ENCODE results near the gene BST1. TPM values are rescaled to one million over a fixed set of nuclear protein-coding genes. Genes with fewer than 3 reads are reported as not detected.

BST1 gene
- total and polyA plus RNA-seq, 2 of the 8 experiments (the other 6 are each of a cell fraction or from before 2014, with no cell fraction given) = 0.52 to 0.54 TPM

DNA sequence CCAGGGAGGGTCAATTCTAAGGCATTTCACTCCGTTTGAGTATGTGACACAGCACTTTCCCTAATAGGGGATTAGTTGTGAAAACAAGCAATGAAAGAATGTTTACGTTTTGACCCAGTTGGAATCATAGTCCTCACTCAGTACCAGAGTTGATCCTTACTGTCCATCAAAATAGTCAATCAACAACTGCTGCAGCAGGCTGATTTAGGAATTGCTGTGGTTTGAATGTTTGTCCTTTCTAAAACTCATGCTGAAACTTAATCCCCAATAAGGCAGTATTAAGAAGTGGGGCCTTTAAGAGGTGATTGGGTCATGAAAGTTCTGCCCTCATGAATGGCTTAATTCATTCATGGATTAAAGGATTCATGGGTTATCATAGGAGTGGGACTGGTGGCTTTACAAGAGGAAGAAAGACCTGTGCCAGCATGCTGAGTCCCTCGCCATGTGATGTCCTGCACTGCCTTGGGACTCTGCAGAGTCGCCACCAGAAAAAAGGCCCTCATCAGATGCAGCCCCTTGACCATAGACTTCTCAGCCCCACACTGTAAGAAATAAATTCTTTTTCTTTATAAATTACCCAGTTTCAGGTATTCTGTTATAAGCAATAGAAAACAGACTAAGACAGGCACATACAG, 44.6 kb upstream of the BST1 start:
- 91% methylated on average over 4 of the region's 4 CpGs; no CpG with 5 or more reads in 1 of the 2 experiments for WGBS, 2 experiments (ENCODE audit: extremely low coverage in 1 of 2, insufficient coverage in 1 of 2, insufficient read length in 1 of 2, insufficient replicate concordance in 2 of 2, low coverage in 1 of 2, low lambda C conversion rate in 2 of 2, missing lambda C conversion rate in 1 of 2)
- DNase-seq (ENCODE audit: low read depth in 1 of 2, low spot score in 2 of 2) = no peak
- FAIRE-seq = no peak
- no peak for TF ChIP-seq RFX5 (IDR thresholded peaks at IDR 0.05; ENCODE audit: borderline replicate concordance, low read depth, low read length)
- TF ChIP-seq EZH2 (IDR thresholded peaks at IDR 0.05; ENCODE audit: low read depth, low read length, severe bottlenecking) = no peak
- TF ChIP-seq SUZ12 (IDR thresholded peaks at IDR 0.05; ENCODE audit: low read length) = no peak
- TF ChIP-seq EGR1 (IDR thresholded peaks at IDR 0.05; ENCODE audit: borderline replicate concordance, low read depth, low read length) = no peak
- TF ChIP-seq GTF2F1 (IDR thresholded peaks at IDR 0.05; ENCODE audit: borderline replicate concordance, low read depth, low read length) = no peak
- no peak for TF ChIP-seq TBP (IDR thresholded peaks at IDR 0.05; ENCODE audit: low read depth, low read length)
- TF ChIP-seq, protein P1, sequence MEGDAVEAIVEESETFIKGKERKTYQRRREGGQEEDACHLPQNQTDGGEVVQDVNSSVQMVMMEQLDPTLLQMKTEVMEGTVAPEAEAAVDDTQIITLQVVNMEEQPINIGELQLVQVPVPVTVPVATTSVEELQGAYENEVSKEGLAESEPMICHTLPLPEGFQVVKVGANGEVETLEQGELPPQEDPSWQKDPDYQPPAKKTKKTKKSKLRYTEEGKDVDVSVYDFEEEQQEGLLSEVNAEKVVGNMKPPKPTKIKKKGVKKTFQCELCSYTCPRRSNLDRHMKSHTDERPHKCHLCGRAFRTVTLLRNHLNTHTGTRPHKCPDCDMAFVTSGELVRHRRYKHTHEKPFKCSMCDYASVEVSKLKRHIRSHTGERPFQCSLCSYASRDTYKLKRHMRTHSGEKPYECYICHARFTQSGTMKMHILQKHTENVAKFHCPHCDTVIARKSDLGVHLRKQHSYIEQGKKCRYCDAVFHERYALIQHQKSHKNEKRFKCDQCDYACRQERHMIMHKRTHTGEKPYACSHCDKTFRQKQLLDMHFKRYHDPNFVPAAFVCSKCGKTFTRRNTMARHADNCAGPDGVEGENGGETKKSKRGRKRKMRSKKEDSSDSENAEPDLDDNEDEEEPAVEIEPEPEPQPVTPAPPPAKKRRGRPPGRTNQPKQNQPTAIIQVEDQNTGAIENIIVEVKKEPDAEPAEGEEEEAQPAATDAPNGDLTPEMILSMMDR (IDR thresholded peaks at IDR 0.05; ENCODE audit: control extremely low read depth in 1 of 3, insufficient read depth in 1 of 3, low read depth in 1 of 3, low read length in 3 of 3) = no peak
- no peak for TF ChIP-seq POU5F1 (IDR thresholded peaks at IDR 0.05; ENCODE audit: low read depth, low read length)
- TF ChIP-seq, protein P2, sequence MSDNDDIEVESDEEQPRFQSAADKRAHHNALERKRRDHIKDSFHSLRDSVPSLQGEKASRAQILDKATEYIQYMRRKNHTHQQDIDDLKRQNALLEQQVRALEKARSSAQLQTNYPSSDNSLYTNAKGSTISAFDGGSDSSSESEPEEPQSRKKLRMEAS (IDR thresholded peaks at IDR 0.05) = no peak
- no peak for TF ChIP-seq MAFK (IDR thresholded peaks at IDR 0.05; ENCODE audit: low read depth, low read length)

More for the DNA sequence above, 44.6 kb upstream of the BST1 start:
- Histone ChIP-seq H3K4ac (replicated peaks; ENCODE audit: insufficient read length, low read depth, low read length) (no peak overlapping the region), H3K56ac (replicated peaks; ENCODE audit: insufficient read length, low read depth, low read length) (no peak overlapping the region), H4K5ac (ENCODE audit: insufficient read length, low read depth, low read length) (no peak overlapping the region), H3K27ac (ENCODE audit: low read depth, low read length) (no peak overlapping the region), H3K79me2 (ENCODE audit: control insufficient read depth in 1 of 2, insufficient read depth in 2 of 2, low read length in 2 of 2) (peaks cover 0 to 11% of the 10 kb centered on the region in 2 experiments; a peak in 2 of 4 replicates), H3K79me1 (ENCODE audit: low read depth, low read length) (no peaks in the 10 kb centered on the region), H3K14ac (ENCODE audit: insufficient read length) (no peak overlapping the region), H3K23me2 (ENCODE audit: low read depth, low read length) (peaks cover 7% of the 10 kb centered on the region), H3K4me3 (ENCODE audit: extremely low read depth in 1 of 4, insufficient read depth in 2 of 4, low read depth in 3 of 4, low read length in 4 of 4) (no peak overlapping the region), H4K91ac (replicated peaks; ENCODE audit: insufficient read length, low read length) (no peak overlapping the region), H2BK120ac (replicated peaks; ENCODE audit: low read depth, low read length) (no peak overlapping the region), H3K4me2 (ENCODE audit: insufficient read depth in 1 of 2, low read depth in 2 of 2, low read length in 2 of 2) (no peak overlapping the region), H2AFZ (ENCODE audit: low read length) (no peak overlapping the region), H2BK20ac (ENCODE audit: low read length) (no peak overlapping the region), H3K36me3 (ENCODE audit: control insufficient read depth in 2 of 4, insufficient read depth in 4 of 4, low read length in 3 of 4) (peaks cover 0 to 3% (median 0%) of the 10 kb centered on the region in 4 experiments; a peak in 1 of 8 replicates), H2BK12ac (ENCODE audit: low read depth, low read length) (no peak overlapping the region), H4K20me1 (replicated peaks in 1 of 2; ENCODE audit: control insufficient read depth in 1 of 2, insufficient read depth in 2 of 2, low read length in 2 of 2) (no peaks in the 10 kb centered on the region), H3K23ac (ENCODE audit: insufficient read length) (no peak overlapping the region), H3K4me1 (replicated peaks in 1 of 4; ENCODE audit: control insufficient read depth in 3 of 4, insufficient read depth in 4 of 4, low read length in 3 of 4) (peaks cover 2 to 8% (median 4%) of the 10 kb centered on the region in 4 experiments; a peak in 5 of 7 replicates), H3K27me3 (replicated peaks in 1 of 4; ENCODE audit: control insufficient read depth in 3 of 4, extremely low read depth in 1 of 4, insufficient read depth in 3 of 4, low read length in 3 of 4) (no peaks in the 10 kb centered on the region), H2BK15ac (ENCODE audit: low read length) (no peak overlapping the region), H3K9me3 (ENCODE audit: insufficient read depth in 2 of 2, low read depth in 1 of 2, low read length in 1 of 2) (no peaks in the 10 kb centered on the region), H4K8ac (ENCODE audit: extremely low read depth, insufficient read depth, low read length) (no peak overlapping the region), H2AK5ac (ENCODE audit: low read depth, low read length) (no peak overlapping the region), H2BK5ac (ENCODE audit: low read depth, low read length) (no peak overlapping the region), H3K18ac (ENCODE audit: extremely low read depth, low read length) (no peak overlapping the region), H3K9ac (replicated peaks in 1 of 4; ENCODE audit: extremely low read depth in 1 of 4, low read depth in 3 of 4, low read length in 3 of 4) (no peak overlapping the region; a peak in 1 of 7 replicates)
- CTCF ChIA-PET (ENCODE audit: partially characterized antibody) = interaction anchor here (0.5 kb wide), 1 partner anchor 217 kb away, joined by 4 read pairs; no protein-coding TSS in a partner anchor
- POLR2A ChIA-PET (ENCODE audit: partially characterized antibody) = interaction anchor here (0.8 kb wide), 1 partner anchor 19 kb away, joined by 3 read pairs; no protein-coding TSS in a partner anchor
